Caco-2 (cell line): ENCODE results near the gene MAPK8IP3. TPM values are rescaled to one million over a fixed set of nuclear protein-coding genes. Genes with fewer than 3 reads are reported as not detected.

ENCODE experiments used
- BruUV-seq: library from RNA; stranded (reverse); fragments of 400-500 nt; replicated peaks from 2 replicates; lab custom pipeline; 2021; lab: Mats Ljungman, UMichigan
- CTCF ChIA-PET: fragments of 300-600 bp; sonication (Branson Sonifier 250); formaldehyde crosslinking; loops from one replicate; lab custom pipeline; 2022; ENCODE audit warnings: antibody characterized with exemption; lab: Charles Lee
- POLR2A ChIA-PET: fragments of 300-600 bp; sonication (Branson Sonifier 250); formaldehyde crosslinking; loops from one replicate; lab custom pipeline; 2022; ENCODE audit warnings: antibody characterized with exemption; lab: Charles Lee
- DNase-seq, 2 experiments: peaks; one replicate each; pipeline versions ENCODE4 v3.0.0 to v3.0.0-alpha.2; 2020 to 2022
- H3K27me3 ChIP-seq: replicated peaks from 2 replicates; pipeline ENCODE4 v1.6.0; 2011; ENCODE audit warnings: low read length; ENCODE audit not compliant: control insufficient read depth, insufficient read depth
- H3K36me3 ChIP-seq: 2 replicates; pipeline ENCODE4 v1.5.1; 2011; ENCODE audit warnings: low read length; ENCODE audit not compliant: control insufficient read depth, insufficient read depth
- H3K4me1 ChIP-seq: fragments of 250-450 bp; sonication (Bioruptor Pico); 2 replicates; pipeline ENCODE4 v1.5.1; 2020; ENCODE audit warnings: mild to moderate bottlenecking
- H3K4me3 ChIP-seq: 2 replicates; pipeline ENCODE4 v1.5.1; 2011; ENCODE audit warnings: low read depth, mild to moderate bottlenecking, control low read depth, low read length
- H3K9me3 ChIP-seq: fragments of 250-450 bp; sonication (Bioruptor Pico); 2 replicates; pipeline ENCODE4 v1.5.1; 2020; ENCODE audit warnings: mild to moderate bottlenecking, moderate library complexity
- H3K27ac Mint-ChIP-seq: one replicate; pipeline ENCODE4 v1.8.0; 2022; ENCODE audit warnings: mixed read lengths; ENCODE audit not compliant: unreplicated experiment
- H3K27me3 Mint-ChIP-seq: one replicate; pipeline ENCODE4 v1.8.0; 2022; ENCODE audit warnings: mixed read lengths; ENCODE audit not compliant: insufficient read depth, unreplicated experiment
- H3K36me3 Mint-ChIP-seq: one replicate; pipeline ENCODE4 v1.8.0; 2022; ENCODE audit warnings: mild to moderate bottlenecking, mixed read lengths; ENCODE audit not compliant: insufficient read depth, unreplicated experiment
- H3K4me1 Mint-ChIP-seq: one replicate; pipeline ENCODE4 v1.8.0; 2022; ENCODE audit warnings: low read depth, mixed read lengths; ENCODE audit not compliant: unreplicated experiment
- H3K4me3 Mint-ChIP-seq: one replicate; pipeline ENCODE4 v1.8.0; 2022; ENCODE audit warnings: mild to moderate bottlenecking, moderate library complexity, mixed read lengths; ENCODE audit not compliant: unreplicated experiment
- H3K9me3 Mint-ChIP-seq: one replicate; pipeline ENCODE4 v1.8.0; 2022; ENCODE audit warnings: mixed read lengths; ENCODE audit not compliant: unreplicated experiment
- intact Hi-C: fragments of 100-400 bp; cut with micrococcal nuclease; formaldehyde crosslinking; loops from one replicate; pipeline ENCODE4 v1.10.0; 2022; ENCODE audit not compliant: unreplicated experiment
- total RNA-seq: library from RNA; stranded (reverse); gene quantifications from 2 replicates; pipeline ENCODE4 v1.2.3, GENCODE V29; 2022
- TF ChIP-seq, protein P1 (sequence below), 2 experiments: fragments of 200-600 bp in 1 of 2; IDR thresholded peaks; 1 replicate in 1 of 2; 2 replicates in 1 of 2; pipeline versions ENCODE4 v1.5.1 to v1.8.0; 2011 to 2022; ENCODE audit warnings: antibody characterized with exemption in 1 of 2, control low read depth in 1 of 2, inconsistent platforms in 1 of 2, low read depth in 1 of 2, low read length in 1 of 2, mild to moderate bottlenecking in 1 of 2, moderate library complexity in 1 of 2; ENCODE audit not compliant: insufficient read depth in 1 of 2, severe bottlenecking in 1 of 2, unreplicated experiment in 1 of 2

MAPK8IP3 gene
- total RNA-seq, 1 experiment from 2014 or later, result 60.5 TPM

GRCh38 chr16:1721372-1721771 lies 15.4 kb downstream of the MAPK8IP3 start:
- ChIA-PET CTCF (no interaction called here), POLR2A (no interaction called here)
- H3K4me1 ChIP-seq, result no peaks in the 10 kb centered on the region
- intact Hi-C loops, result no loop called here
- DNase-seq, result no peak
- Mint-ChIP-seq H3K4me3 (no peak overlapping the region), H3K9me3 (no peaks in the 10 kb centered on the region), H3K4me1 (no peaks in the 10 kb centered on the region), H3K27ac (no peak overlapping the region), H3K27me3 (no peaks in the 10 kb centered on the region), H3K36me3 (peaks cover 19% of the 10 kb centered on the region)
- H3K4me3 ChIP-seq, result no peak overlapping the region
- TF ChIP-seq, protein P1, sequence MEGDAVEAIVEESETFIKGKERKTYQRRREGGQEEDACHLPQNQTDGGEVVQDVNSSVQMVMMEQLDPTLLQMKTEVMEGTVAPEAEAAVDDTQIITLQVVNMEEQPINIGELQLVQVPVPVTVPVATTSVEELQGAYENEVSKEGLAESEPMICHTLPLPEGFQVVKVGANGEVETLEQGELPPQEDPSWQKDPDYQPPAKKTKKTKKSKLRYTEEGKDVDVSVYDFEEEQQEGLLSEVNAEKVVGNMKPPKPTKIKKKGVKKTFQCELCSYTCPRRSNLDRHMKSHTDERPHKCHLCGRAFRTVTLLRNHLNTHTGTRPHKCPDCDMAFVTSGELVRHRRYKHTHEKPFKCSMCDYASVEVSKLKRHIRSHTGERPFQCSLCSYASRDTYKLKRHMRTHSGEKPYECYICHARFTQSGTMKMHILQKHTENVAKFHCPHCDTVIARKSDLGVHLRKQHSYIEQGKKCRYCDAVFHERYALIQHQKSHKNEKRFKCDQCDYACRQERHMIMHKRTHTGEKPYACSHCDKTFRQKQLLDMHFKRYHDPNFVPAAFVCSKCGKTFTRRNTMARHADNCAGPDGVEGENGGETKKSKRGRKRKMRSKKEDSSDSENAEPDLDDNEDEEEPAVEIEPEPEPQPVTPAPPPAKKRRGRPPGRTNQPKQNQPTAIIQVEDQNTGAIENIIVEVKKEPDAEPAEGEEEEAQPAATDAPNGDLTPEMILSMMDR (IDR thresholded peaks at IDR 0.05; ENCODE audit: insufficient read depth in 1 of 2, low read depth in 1 of 2, low read length in 1 of 2, severe bottlenecking in 1 of 2, unreplicated experiment in 1 of 2), result no peak
- BruUV-seq, result no TSS peak
- no peaks in the 10 kb centered on the region for H3K27me3 ChIP-seq
- H3K36me3 ChIP-seq, result no peaks in the 10 kb centered on the region
- H3K9me3 ChIP-seq, result no peaks in the 10 kb centered on the region

DNA sequence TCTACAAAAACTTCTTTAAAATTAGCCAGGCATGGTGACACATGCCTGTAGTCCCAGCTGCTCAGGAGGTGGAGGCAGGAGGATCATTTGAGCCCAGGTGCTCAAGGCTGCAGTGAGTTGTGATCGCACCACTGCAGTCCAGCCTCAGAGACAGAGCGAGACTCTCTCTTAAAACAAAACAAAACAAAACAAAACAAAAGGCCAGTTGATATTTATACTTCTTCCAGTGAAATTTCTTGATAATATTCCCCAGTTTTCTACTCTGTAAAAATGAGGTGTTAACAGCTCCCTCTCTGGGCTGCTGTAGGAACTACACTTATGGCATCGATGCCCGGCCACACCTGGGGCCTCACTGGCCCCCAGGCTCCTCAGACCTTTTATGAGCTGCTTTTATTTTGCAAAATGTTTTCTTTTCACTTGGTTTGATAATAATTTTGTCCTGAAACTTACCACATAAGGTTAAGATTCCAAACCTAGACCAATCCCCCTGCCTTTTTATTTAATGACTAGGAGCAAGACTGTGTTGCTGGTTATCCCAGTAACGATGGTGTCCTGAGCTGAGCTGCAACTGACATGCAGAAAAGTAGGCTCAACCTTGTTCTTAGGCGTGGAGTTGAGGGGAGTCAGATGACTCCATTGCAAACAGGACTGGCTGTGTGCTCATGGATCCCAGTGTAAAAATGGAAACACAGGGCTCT lies 17.6 kb downstream of the MAPK8IP3 start:
- Mint-ChIP-seq H3K27me3 (no peaks in the 10 kb centered on the region), H3K27ac (no peak overlapping the region), H3K36me3 (peaks cover 28% of the 10 kb centered on the region), H3K4me1 (no peaks in the 10 kb centered on the region), H3K4me3 (no peak overlapping the region), H3K9me3 (no peaks in the 10 kb centered on the region)
- CTCF ChIA-PET, result interaction anchor here (0.5 to 1.6 kb wide), 5 partner anchors 17 to 113 kb away, joined by 3 to 10 read pairs (median 5); partner anchors contain the start of gene MAPK8IP3
- H3K4me3 ChIP-seq, result no peak overlapping the region
- no peaks in the 10 kb centered on the region; the same call in 1 of the 2 replicates for H3K36me3 ChIP-seq
- intact Hi-C loops, result no loop called here
- peak in 1 of 2 experiments; percentile 51 for DNase-seq
- no TSS peak for BruUV-seq
- no peaks in the 10 kb centered on the region for H3K9me3 ChIP-seq
- no peaks in the 10 kb centered on the region for H3K27me3 ChIP-seq
- TF ChIP-seq, protein P1 (IDR thresholded peaks at IDR 0.05; ENCODE audit: insufficient read depth in 1 of 2, low read depth in 1 of 2, low read length in 1 of 2, severe bottlenecking in 1 of 2, unreplicated experiment in 1 of 2), result peak; percentile 63 to 64
- POLR2A ChIA-PET, result no interaction called here
- H3K4me1 ChIP-seq, result no peaks in the 10 kb centered on the region

DNA sequence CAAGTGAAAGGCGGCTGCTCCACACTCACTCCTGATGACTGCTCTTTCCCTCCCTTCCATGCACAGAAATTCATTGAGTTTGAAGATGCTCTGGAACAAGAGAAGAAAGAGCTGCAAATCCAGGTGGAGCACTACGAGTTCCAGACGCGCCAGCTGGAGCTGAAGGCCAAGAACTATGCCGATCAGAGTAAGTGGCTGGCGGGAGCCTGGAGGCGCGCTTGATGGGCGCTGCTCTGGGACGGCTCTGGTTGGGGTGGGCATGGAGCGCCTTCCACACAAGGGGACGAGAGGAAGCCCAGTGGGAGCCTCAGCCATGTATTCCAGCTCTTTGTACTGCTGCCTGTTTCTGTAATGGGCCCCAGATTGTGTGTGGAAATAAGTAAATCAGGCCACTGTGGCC lies 18.5 kb downstream of the MAPK8IP3 start:
- H3K27ac Mint-ChIP-seq, result no peak overlapping the region
- intact Hi-C loops, result no loop called here
- no peak for DNase-seq
- Histone ChIP-seq H3K27me3 (no peaks in the 10 kb centered on the region), H3K4me1 (no peaks in the 10 kb centered on the region), H3K36me3 (no peaks in the 10 kb centered on the region; the same call in 1 of the 2 replicates), H3K4me3 (no peak overlapping the region), H3K9me3 (no peaks in the 10 kb centered on the region)
- no peaks in the 10 kb centered on the region for H3K27me3 Mint-ChIP-seq
- H3K4me3 Mint-ChIP-seq, result no peak overlapping the region
- no peaks in the 10 kb centered on the region for H3K9me3 Mint-ChIP-seq
- CTCF ChIA-PET, result interaction anchor here (0.8 to 1.6 kb wide), 2 partner anchors 18 to 19 kb away, joined by 3 to 10 read pairs; partner anchors contain the start of gene MAPK8IP3
- H3K36me3 Mint-ChIP-seq, result peaks cover 32% of the 10 kb centered on the region
- POLR2A ChIA-PET, result no interaction called here
- no TSS peak for BruUV-seq
- TF ChIP-seq, protein P1 (IDR thresholded peaks at IDR 0.05; ENCODE audit: insufficient read depth in 1 of 2, low read depth in 1 of 2, low read length in 1 of 2, severe bottlenecking in 1 of 2, unreplicated experiment in 1 of 2), result no peak
- no peaks in the 10 kb centered on the region for H3K4me1 Mint-ChIP-seq
